ENCODE results near the gene ABCC4.

The ABCC4 gene

DNA sequence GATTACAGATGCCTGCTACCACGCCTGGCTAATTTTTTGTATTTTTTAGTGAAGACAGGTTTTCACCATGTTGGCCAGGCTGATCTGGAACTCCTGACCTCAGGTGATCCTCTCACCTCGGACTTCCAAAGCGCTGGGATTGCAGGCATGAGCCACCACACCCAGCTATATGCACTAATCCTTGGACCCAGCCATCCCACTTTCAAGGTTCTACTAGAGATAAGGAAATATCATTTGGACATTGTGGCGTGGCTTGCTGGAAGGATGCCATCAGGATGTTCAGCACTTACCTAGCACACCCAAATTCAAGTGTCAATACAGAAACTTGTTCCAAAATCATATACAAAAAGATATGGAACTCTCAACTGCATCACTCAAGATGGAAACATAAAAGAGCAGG, 136.4 kb downstream of the ABCC4 start:
- no peak for DNase-seq (ENCODE audit: low spot score)
- TF ChIP-seq, protein P1, sequence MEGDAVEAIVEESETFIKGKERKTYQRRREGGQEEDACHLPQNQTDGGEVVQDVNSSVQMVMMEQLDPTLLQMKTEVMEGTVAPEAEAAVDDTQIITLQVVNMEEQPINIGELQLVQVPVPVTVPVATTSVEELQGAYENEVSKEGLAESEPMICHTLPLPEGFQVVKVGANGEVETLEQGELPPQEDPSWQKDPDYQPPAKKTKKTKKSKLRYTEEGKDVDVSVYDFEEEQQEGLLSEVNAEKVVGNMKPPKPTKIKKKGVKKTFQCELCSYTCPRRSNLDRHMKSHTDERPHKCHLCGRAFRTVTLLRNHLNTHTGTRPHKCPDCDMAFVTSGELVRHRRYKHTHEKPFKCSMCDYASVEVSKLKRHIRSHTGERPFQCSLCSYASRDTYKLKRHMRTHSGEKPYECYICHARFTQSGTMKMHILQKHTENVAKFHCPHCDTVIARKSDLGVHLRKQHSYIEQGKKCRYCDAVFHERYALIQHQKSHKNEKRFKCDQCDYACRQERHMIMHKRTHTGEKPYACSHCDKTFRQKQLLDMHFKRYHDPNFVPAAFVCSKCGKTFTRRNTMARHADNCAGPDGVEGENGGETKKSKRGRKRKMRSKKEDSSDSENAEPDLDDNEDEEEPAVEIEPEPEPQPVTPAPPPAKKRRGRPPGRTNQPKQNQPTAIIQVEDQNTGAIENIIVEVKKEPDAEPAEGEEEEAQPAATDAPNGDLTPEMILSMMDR (IDR thresholded peaks at IDR 0.05; ENCODE audit: extremely low read depth, missing control alignments) = no peak

- TF ChIP-seq, protein P1 (IDR thresholded peaks at IDR 0.05; ENCODE audit: extremely low read depth, missing control alignments) = no peak
- DNase-seq (ENCODE audit: low spot score) = no peak
These were observed 140.9 kb downstream of the ABCC4 start for GRCh38 chr13:95160112-95160906.

GRCh38 chr13:95159458-95159857, 141.8 kb downstream of the ABCC4 start:
- TF ChIP-seq, protein P1 (IDR thresholded peaks at IDR 0.05; ENCODE audit: extremely low read depth, missing control alignments) = no peak
- no peak for DNase-seq (ENCODE audit: low spot score)

- no peak for DNase-seq (ENCODE audit: low spot score)
These were observed 145.0 kb downstream of the ABCC4 start for GRCh38 chr13:95156208-95156607.

GRCh38 chr13:95155504-95155903, 145.7 kb downstream of the ABCC4 start:
- TF ChIP-seq, protein P1 (IDR thresholded peaks at IDR 0.05; ENCODE audit: extremely low read depth, missing control alignments) = no peak
- DNase-seq (ENCODE audit: low spot score) = no peak

More at GRCh38 chr13:95156208-95156607, 145.0 kb downstream of the ABCC4 start:
- TF ChIP-seq, protein P1 (IDR thresholded peaks at IDR 0.05; ENCODE audit: extremely low read depth, missing control alignments) = no peak

DNA sequence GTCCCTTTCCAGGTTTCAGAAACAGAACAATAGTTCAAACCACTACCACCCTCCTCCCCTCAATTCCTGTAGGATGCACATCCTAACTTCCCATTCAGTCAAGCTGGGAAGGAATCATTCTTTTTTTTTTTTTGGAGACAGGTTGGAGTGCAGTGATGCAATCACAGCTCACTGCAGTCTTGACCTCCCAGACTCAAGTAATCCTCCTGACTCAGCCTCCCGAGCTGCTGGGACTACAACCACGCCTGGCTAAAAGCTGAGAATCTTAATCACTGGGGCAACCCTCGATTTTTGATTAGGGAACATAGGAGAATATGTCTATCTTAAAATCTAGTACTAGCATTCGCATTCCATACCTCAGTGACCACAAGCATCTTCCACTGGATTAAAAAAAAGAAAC, 146.2 kb downstream of the ABCC4 start:
- TF ChIP-seq, protein P1 (IDR thresholded peaks at IDR 0.05; ENCODE audit: extremely low read depth, missing control alignments) = no peak
- no peak for DNase-seq (ENCODE audit: low spot score)

- no peak for DNase-seq (ENCODE audit: low spot score)
These were observed 146.8 kb downstream of the ABCC4 start for GRCh38 chr13:95154413-95154886.

More at GRCh38 chr13:95154413-95154886, 146.8 kb downstream of the ABCC4 start:
- TF ChIP-seq, protein P1 (IDR thresholded peaks at IDR 0.05; ENCODE audit: extremely low read depth, missing control alignments) = no peak

All from GM20000 (cell line).